DLD1 (cell line): Measurements from ENCODE around the gene HADH.
"Not testable (repeated sequence)": the region's sequence is repeated elsewhere in the genome, so short reads cannot be mapped to it uniquely, and the experiment has no call there.

Experiments
- in situ Hi-C: cut with HindIII; loops from 2 replicates; pipeline ENCODE4 v1.10.0; 2017; ENCODE audit warnings: low sequenced_read_pairs

Gene HADH

DNA sequence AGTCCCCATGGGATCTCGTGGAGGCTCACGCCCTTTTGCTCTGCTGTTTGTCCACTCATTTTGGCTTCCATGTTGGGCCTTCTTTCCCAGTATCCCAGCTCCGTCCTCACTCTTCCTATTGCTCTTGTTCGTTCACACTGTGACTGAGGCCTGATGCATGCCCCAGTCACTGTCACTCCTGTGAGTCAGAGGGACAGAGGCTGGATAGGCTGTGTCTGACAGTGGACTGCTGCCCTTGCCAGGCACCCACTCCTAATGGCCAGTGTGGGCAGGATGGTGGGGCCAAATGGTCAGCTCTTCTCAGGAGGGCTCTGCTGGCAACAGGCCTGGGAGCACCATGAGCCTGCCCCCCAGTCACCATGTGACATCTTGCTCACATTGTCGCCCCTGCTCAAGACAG is 40.0 kb downstream of the HADH start:
- in situ Hi-C loops = no loop called here

GRCh38 chr4:108030332-108030731 is 40.6 kb downstream of the HADH start:
- in situ Hi-C loops = no loop called here

GRCh38 chr4:108031427-108032083 is 41.9 kb downstream of the HADH start:
- in situ Hi-C loops = no loop called here

- in situ Hi-C loops = no loop called here
Measured at GRCh38 chr4:108033348-108033747, 43.7 kb downstream of the HADH start.

- in situ Hi-C loops = no loop called here
Measured at GRCh38 chr4:108034565-108034964, 44.9 kb downstream of the HADH start.

- in situ Hi-C loops = no loop called here
Measured at GRCh38 chr4:108035691-108036090, 46.0 kb downstream of the HADH start.

DNA sequence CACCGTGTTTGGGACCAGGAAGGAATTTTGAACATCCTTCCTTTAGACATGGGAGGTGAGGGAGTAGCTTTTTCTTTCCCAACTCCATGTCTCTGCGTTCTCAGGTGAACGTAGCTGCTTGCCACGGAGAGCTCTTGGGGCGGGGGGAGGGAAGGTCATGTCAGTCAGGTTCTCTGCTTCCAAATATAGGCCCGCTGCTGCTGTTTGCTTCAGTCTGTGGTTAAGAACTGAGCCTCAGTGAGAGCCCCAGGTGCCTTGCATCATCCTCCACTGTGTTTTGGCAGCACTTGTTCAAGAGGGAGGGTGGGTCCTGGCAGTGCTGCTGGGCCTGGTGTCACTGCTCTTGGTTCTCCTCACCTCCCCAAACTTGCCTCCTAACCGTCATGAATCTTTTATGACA is 46.5 kb downstream of the HADH start:
- in situ Hi-C loops = no loop called here

DNA sequence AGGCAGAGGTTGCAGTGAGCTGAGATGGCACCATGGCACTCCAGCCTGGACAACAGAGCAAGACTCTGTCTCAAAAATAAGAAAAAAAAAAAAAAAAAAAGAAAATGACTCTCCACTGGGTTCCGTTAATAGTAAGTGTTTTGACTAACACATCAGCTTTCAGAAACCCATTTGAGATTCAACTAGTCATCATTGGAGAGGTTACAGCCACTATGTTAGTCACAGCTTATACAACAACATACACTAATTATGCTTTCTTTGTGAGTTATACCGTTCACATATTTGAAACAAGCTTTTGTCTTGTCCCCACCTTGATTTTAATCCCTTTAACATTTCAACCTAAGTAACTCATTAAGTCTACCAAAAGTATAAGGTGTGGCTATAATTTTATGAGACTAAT is 48.2 kb downstream of the HADH start:
- in situ Hi-C loops = no loop called here

DNA sequence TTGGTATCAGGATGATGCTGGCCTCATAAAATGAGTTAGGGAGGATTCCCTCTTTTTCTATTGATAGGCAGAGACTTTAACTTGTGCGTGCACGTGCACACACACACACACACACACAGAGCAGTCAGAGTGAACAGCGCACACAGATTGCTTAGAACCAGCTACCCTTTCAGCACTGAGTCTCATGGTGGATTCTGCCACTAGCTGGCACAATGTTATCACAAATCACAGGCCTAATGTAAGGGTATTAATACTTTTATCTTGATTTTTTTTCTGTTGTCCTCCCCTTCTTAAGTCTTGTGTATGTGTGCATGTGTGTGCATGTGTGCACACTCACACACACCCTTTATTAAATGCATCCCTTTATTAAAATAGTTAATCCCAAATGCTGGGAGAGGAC is 53.2 kb downstream of the HADH start:
- in situ Hi-C loops = no loop called here

GRCh38 chr4:108043526-108043925 is 53.8 kb downstream of the HADH start:
- in situ Hi-C loops = no loop called here

DNA sequence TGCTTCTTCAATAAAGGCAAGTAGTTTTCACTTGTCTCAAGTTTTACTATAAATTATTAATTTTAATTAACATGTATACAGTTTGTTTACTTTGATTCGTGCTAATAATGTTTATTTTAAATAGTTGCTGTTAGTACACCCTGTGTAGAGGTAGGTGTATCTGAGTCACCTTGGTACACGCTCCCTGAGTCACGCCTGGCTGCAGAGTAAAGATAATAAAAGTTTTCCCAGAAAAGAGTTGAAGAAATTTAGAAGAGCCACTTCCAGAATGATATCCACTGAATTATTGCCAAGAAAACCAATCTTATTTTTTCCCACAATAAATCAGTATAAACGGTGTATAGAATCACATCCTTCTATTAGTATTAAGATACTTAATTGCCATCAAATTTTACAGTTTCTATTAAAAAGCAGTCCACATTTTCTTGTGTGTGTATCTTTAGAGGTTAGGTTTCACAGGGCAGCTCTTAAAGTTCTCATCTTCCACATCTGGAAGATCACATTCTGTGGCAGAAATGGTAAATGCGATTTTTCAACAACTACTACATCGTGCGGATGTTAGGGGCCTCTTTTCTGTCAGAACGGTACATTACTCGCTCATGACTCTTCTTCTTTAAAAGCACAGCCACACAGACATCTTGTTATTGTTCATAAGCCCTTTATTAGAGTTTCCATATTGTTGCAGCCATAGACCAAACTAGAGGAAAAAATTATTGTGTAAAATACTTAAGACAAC is 55.4 kb downstream of the HADH start:
- in situ Hi-C loops = no loop called here

DNA sequence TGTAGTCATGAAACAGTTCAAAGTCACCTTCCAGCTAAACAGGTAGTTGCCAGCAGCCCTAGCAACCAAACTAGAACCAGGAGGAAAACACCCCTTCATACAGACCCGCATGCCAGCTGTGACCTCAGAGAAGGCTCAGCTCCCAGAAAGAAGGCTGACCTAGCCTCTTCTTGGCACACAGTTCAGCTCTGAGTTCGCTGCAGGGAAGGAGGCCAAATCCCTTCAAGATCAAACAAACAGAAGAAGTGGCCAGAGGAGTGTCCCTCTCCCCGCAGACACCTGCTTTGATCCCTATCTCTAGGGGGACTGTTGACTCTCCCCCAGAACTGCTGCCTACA is 56.0 kb downstream of the HADH start:
- in situ Hi-C loops = no loop called here

DNA sequence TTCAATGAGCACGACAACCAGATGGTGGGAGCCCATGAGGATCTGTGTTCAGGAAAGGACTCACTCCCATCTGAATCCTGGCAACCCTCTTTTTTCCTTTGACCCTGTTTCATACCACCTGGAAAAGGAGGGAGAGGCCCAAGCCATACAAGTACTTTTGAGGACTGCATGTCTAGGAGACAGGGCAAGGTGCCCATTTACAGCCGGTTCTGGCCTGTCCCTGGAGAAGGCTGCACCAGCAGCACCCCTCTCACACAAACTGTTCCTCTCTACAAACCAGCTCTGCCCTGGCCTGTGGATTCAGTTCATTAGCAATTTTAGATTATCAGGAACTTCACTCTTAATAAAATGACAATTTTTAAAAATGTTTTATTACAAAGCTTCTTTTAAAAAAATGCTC is 57.5 kb downstream of the HADH start:
- in situ Hi-C loops = no loop called here

GRCh38 chr4:108048157-108048556 is 58.5 kb downstream of the HADH start:
- in situ Hi-C loops = no loop called here

- in situ Hi-C loops = no loop called here
Measured at GRCh38 chr4:108048997-108049396, 59.3 kb downstream of the HADH start.

GRCh38 chr4:108049406-108049805 is 59.7 kb downstream of the HADH start:
- in situ Hi-C loops = no loop called here

- in situ Hi-C loops = not testable (repeated sequence)
Measured at GRCh38 chr4:108050166-108051111, 60.8 kb downstream of the HADH start.

- in situ Hi-C loops = no loop called here
Measured at GRCh38 chr4:108051343-108051742, 61.7 kb downstream of the HADH start.

GRCh38 chr4:108052558-108053120 is 63.0 kb downstream of the HADH start:
- in situ Hi-C loops = no loop called here

- in situ Hi-C loops = no loop called here
Measured at GRCh38 chr4:108053251-108053711, 63.6 kb downstream of the HADH start.

- in situ Hi-C loops = no loop called here
Measured at GRCh38 chr4:108054025-108054638, 64.4 kb downstream of the HADH start.
